ENCODE measurements around the gene SUV39H1.
A peak's percentile ranks its signal among the peaks of the same experiment; 100 is the strongest.
"Not testable (repeated sequence)": the region's sequence is repeated elsewhere in the genome, so short reads cannot be mapped to it uniquely, and the experiment has no call there.

SUV39H1 gene, protein sequence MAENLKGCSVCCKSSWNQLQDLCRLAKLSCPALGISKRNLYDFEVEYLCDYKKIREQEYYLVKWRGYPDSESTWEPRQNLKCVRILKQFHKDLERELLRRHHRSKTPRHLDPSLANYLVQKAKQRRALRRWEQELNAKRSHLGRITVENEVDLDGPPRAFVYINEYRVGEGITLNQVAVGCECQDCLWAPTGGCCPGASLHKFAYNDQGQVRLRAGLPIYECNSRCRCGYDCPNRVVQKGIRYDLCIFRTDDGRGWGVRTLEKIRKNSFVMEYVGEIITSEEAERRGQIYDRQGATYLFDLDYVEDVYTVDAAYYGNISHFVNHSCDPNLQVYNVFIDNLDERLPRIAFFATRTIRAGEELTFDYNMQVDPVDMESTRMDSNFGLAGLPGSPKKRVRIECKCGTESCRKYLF

GRCh38 chrX:48696301-48696908 is at the start of gene SUV39H1:
TSS of gene SUV39H1 (plus strand) at chrX:48696734. CDS start at chrX:48696785, 51 bp downstream.
- peak; percentile 91 for DNase-seq

GRCh38 chrX:48648336-48648751 is 48.2 kb upstream of the SUV39H1 start:
- DNase-seq, result peak; percentile 28

GRCh38 chrX:48649102-48649501 is 47.4 kb upstream of the SUV39H1 start:
- DNase-seq, result no peak

DNA sequence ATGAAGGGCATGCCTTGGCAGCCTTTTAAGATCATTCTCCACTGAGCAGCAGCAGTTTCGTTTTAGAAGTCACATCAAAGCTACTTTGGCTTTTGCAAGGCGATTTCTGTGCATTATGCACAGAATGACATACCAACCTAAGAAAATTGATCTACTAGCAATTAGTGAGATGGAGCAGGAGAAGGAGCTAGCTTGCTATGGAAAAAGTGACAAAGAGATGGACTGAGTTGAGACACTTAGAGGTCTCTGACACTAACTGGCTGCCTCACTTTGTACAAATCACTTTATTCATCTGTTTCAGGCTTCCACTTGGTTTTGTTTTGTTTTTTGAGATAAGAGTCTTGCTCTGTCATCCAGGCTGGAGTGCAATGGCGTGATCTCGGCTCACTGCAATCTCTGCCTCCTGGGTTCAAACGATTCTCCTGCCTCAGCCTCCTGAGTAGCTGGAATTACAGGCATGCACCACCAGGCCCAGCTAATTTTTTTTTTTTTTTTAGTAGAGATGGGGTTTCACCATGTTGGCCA is 44.4 kb upstream of the SUV39H1 start:
- DNase-seq, result not testable (repeated sequence)

- not testable (repeated sequence) for DNase-seq
These were observed 41.8 kb upstream of the SUV39H1 start for GRCh38 chrX:48654746-48655145.

- DNase-seq, result not testable (repeated sequence)
These were observed 36.8 kb upstream of the SUV39H1 start for GRCh38 chrX:48659686-48660085.

DNA sequence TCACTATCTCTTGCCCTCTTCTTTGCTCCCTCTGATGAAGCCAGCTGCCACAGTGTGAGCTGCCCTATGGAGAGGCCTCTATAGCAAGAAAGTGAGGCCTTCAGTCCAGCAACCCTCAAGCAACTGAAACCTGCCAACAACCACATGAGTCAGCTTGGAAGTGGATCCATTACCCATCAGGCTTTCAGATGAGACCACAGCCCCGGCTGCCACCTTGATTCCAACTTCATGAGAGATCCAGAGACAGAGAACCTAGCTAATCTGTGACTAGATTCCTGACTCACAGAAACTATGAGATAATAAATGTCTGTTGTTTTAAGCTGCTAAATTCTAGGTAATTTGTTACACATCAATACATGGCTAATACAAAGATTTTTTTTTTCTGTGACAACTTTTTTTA is 33.3 kb upstream of the SUV39H1 start:
- DNase-seq, result no peak

DNA sequence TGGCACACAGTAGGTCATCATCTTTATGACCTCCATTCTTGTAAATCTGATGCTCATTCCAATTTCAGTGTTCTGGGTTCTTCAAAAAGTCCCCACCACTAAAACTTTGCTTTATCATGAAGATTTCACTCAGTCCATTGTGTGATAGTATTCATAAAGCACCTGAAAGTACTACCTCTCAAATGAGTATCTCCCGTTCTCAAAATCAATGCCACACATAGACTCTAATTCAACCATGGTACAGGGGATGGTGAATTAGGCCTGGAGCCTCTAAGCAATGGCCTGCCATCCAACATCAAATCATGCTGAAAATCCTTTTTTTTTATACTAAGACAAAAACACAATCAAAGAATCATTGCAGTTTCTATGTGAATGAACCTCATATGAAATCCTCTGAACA is 32.4 kb upstream of the SUV39H1 start:
- no peak for DNase-seq

- DNase-seq, result no peak
These were observed 30.5 kb upstream of the SUV39H1 start for GRCh38 chrX:48665991-48666390.

DNA sequence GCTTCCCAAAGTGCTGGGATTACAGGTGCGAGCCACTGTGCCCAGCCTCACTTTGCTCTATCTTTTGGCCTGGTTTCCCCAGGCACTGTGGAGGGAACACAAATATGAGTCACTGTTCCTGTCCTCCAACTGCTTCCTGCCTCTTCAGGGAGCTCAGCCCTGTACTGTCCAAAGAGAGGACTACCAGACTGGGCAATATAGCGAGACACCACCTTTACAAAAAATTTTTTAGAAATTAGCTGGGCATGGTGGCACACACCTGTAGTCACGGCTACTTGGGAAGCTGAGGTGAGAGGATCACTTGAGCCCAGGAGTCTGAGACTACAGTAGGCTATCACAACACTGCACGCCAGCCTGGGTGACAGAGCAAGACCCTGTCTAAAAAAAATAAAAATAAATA is 29.9 kb upstream of the SUV39H1 start:
- DNase-seq, result no peak

- peak; percentile 30 for DNase-seq
These were observed 29.0 kb upstream of the SUV39H1 start for GRCh38 chrX:48667509-48667908.

DNA sequence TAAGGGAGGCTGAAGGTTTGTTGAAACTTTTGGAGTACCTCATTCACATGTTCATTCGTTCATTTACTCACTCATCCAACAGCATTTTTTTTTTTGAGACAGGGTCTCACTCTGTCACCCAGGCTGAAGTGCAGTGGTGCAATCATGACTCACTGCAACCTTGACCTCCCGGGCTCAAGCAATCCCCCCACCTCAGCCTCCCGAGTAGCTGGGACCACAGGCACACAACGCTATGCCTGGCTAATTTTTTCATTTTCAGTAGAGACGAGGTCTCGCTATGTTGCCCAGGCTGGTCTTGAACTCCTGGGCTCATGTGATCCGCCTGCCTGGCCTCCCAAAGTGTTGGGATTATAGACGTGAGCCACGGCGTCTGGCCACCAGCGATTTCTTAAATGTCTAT is 28.3 kb upstream of the SUV39H1 start:
- not testable (repeated sequence) for DNase-seq

DNA sequence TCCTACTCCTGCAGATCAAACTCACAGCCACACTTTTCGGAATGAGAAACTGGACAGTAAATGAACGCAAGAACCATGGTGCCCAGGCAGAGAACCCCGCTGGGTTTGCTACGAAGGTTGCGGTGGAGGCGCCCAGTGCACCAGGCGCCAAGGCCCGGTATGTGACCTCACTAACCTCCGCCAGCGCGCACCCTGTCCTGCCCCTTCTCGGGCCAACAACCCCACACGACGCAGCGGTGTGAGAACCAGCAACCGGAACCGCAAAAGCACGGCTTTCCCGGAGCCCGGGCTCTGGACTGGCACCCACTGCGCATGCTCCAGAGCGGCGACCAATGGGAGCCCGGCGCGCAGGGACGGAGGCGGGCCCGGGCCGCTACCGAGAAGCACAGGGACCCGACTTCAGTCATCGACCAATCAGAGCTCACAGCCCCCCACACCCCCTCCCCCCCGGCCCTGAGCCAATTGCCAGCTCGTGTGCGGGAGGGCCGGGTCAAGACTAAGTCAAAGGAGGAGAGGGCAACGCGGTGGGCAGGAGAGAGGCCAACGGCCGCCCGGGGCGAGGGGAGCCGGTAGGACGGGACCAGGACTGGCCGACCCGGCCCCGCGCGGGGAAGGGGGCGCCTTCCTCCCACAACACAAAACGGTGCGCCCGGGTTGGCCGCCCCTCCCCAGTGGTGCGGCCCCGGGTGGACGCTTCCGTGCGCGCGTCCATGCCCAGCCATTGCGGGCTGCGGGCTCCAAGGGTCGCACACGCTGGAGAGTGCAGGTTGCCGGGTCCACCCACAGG is 20.2 kb upstream of the SUV39H1 start:
- DNase-seq, result peak; percentile 93

DNA sequence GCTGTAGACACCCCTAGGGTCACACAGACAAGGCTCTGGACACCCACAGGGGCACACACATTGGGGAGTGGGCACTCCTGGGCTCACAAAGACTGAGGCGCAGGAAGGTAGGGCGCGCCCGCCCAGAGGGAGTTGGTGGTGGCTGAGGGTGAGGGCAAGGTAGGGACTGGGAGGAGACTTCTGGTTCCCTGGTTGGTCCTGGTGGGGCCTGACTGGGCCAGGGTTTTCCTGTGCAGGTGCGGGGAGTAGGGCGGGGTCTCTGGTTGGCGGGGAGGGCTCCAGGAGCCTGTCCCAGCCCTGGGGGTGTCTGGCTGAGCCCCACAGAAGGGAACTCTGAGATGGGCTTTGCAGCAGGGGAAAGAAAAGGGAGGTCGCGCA is 19.7 kb upstream of the SUV39H1 start:
- no peak for DNase-seq

DNA sequence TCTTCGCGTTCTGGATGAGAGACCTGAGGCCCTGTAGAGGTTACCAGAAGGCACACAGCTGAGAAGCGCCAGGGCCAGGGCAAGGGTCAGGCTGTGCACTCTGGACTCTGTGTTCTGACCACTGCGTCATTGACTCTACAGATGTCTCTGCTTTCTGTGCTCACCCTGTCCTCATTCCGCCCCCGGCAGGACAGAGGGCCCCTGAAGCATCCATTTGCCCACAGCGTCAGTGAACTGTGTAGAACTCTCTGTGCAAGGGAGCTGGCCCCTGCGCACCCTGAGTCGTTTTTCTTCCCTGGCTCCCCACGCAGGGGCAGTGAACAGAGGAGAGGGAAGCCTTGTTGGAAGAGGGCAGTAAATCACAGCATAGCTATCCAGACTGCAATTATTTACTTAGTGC is 19.0 kb upstream of the SUV39H1 start:
- DNase-seq, result no peak

GRCh38 chrX:48680467-48680866 is 16.1 kb upstream of the SUV39H1 start:
- DNase-seq, result peak; percentile 69

GRCh38 chrX:48680925-48681324 is 15.6 kb upstream of the SUV39H1 start:
- DNase-seq, result not testable (repeated sequence)

- no peak for DNase-seq
These were observed 14.9 kb upstream of the SUV39H1 start for GRCh38 chrX:48681539-48682183.

GRCh38 chrX:48682795-48683194 is 13.7 kb upstream of the SUV39H1 start:
- DNase-seq, result peak; percentile 63

GRCh38 chrX:48683411-48683982 is 13.0 kb upstream of the SUV39H1 start, which contains the start of gene WAS:
TSS of gene WAS (plus strand) at chrX:48683799. CDS start at chrX:48683854, 55 bp downstream.
- peak; percentile 69 for DNase-seq

- DNase-seq, result no peak
These were observed 12.4 kb upstream of the SUV39H1 start for GRCh38 chrX:48684134-48684533.

DNA sequence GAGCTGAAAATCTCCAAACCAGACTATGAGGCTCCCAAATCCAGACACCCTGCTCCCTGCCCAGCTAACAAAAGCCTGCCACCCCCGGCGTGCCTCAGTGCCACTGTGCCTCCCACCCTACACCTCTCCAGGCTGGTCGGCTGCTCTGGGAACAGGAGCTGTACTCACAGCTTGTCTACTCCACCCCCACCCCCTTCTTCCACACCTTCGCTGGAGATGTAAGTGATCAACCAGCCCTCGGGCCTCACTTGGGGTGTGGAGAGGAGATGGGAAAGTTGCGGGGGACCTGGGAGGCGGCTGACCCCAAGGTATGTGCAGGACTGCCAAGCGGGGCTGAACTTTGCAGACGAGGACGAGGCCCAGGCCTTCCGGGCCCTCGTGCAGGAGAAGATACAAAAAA is 11.1 kb upstream of the SUV39H1 start:
- DNase-seq, result no peak

All from CD4-positive, alpha-beta T cell treated with Interferon gamma for 1 hour (primary cell).